IPS-20b (cell line): Measurements from ENCODE around the gene PYROXD2.

Experiments used
- H3K27ac ChIP-seq: one replicate; pipeline ENCODE4 v1.5.1; 2013; ENCODE audit warnings: low read length
- H3K27me3 ChIP-seq: 2 replicates; pipeline ENCODE4 v1.6.1; 2013; ENCODE audit warnings: mild to moderate bottlenecking, low read length, inconsistent platforms; ENCODE audit not compliant: insufficient read depth
- H3K36me3 ChIP-seq: 2 replicates; pipeline ENCODE4 v1.6.1; 2013; ENCODE audit warnings: low read depth, mild to moderate bottlenecking, inconsistent platforms, low read length, moderate library complexity; ENCODE audit not compliant: insufficient read depth
- H3K4me1 ChIP-seq: 2 replicates; pipeline ENCODE4 v1.6.1; 2013; ENCODE audit warnings: mild to moderate bottlenecking, control low read depth, inconsistent platforms, low read length, moderate library complexity; ENCODE audit not compliant: insufficient read depth
- H3K4me3 ChIP-seq: 2 replicates; pipeline ENCODE4 v1.5.1; 2013; ENCODE audit warnings: mild to moderate bottlenecking, low read length, inconsistent platforms
- H3K9ac ChIP-seq: 2 replicates; pipeline ENCODE4 v1.6.1; 2013; ENCODE audit warnings: low read depth, mild to moderate bottlenecking, inconsistent platforms, low read length, moderate library complexity
- H3K9me3 ChIP-seq: 2 replicates; pipeline ENCODE4 v1.6.1; 2013; ENCODE audit warnings: mild to moderate bottlenecking, low read depth, low read length, inconsistent platforms; ENCODE audit not compliant: insufficient read depth

Gene PYROXD2

GRCh38 chr10:98419469-98420261, 4.7 kb upstream of the PYROXD2 start:
- no peak overlapping the region for H3K9ac ChIP-seq
- no peaks in the 10 kb centered on the region for H3K27me3 ChIP-seq
- no peaks in the 10 kb centered on the region; the same call in 1 of the 2 replicates for H3K36me3 ChIP-seq
- H3K4me3 ChIP-seq = no peak overlapping the region
- H3K27ac ChIP-seq = no peak overlapping the region
- H3K4me1 ChIP-seq = peaks cover 4% of the 10 kb centered on the region; the same call in 1 of the 2 replicates
- H3K9me3 ChIP-seq = no peaks in the 10 kb centered on the region

- H3K4me3 ChIP-seq = no peak overlapping the region
- H3K27me3 ChIP-seq = no peaks in the 10 kb centered on the region
- H3K27ac ChIP-seq = no peak overlapping the region
These were observed 3.9 kb upstream of the PYROXD2 start for GRCh38 chr10:98418665-98419468.

GRCh38 chr10:98417973-98418664, 3.1 kb upstream of the PYROXD2 start:
- Histone ChIP-seq H3K4me3 (no peak overlapping the region), H3K27me3 (no peaks in the 10 kb centered on the region), H3K9ac (no peak overlapping the region), H3K9me3 (no peaks in the 10 kb centered on the region), H3K27ac (no peak overlapping the region), H3K36me3 (no peaks in the 10 kb centered on the region; the same call in 1 of the 2 replicates), H3K4me1 (peaks cover 11% of the 10 kb centered on the region)

More at GRCh38 chr10:98418665-98419468, 3.9 kb upstream of the PYROXD2 start:
- Histone ChIP-seq H3K9ac (no peak overlapping the region), H3K9me3 (no peaks in the 10 kb centered on the region), H3K36me3 (no peaks in the 10 kb centered on the region; the same call in 1 of the 2 replicates), H3K4me1 (peaks cover 11% of the 10 kb centered on the region)

GRCh38 chr10:98417481-98417959, 2.5 kb upstream of the PYROXD2 start:
- H3K4me3 ChIP-seq = no peak overlapping the region
- no peaks in the 10 kb centered on the region for H3K9me3 ChIP-seq
- peaks cover 11% of the 10 kb centered on the region for H3K4me1 ChIP-seq
- H3K9ac ChIP-seq = no peak overlapping the region
- H3K27ac ChIP-seq = no peak overlapping the region
- H3K27me3 ChIP-seq = no peaks in the 10 kb centered on the region
- no peaks in the 10 kb centered on the region; the same call in 1 of the 2 replicates for H3K36me3 ChIP-seq

GRCh38 chr10:98416606-98417388, 1.8 kb upstream of the PYROXD2 start:
- Histone ChIP-seq H3K9me3 (no peaks in the 10 kb centered on the region), H3K4me1 (peaks cover 11% of the 10 kb centered on the region), H3K36me3 (no peaks in the 10 kb centered on the region; the same call in 1 of the 2 replicates), H3K27ac (no peak overlapping the region), H3K27me3 (no peaks in the 10 kb centered on the region), H3K4me3 (no peak overlapping the region), H3K9ac (no peak overlapping the region)

- Histone ChIP-seq H3K4me1 (peaks cover 11% of the 10 kb centered on the region), H3K27me3 (no peaks in the 10 kb centered on the region), H3K4me3 (no peak overlapping the region), H3K27ac (no peak overlapping the region), H3K9me3 (no peaks in the 10 kb centered on the region), H3K36me3 (no peaks in the 10 kb centered on the region; the same call in 1 of the 2 replicates), H3K9ac (peak overlapping the region; percentile 82; the same call in 1 of the 2 replicates)
These were observed 743 bp upstream of the PYROXD2 start for GRCh38 chr10:98415731-98416119.

- Histone ChIP-seq H3K27ac (peak overlapping the region; percentile 52), H3K27me3 (no peaks in the 10 kb centered on the region)
These were observed 427 bp downstream of the PYROXD2 start for GRCh38 chr10:98414578-98414931.

GRCh38 chr10:98411768-98412167, 3.2 kb downstream of the PYROXD2 start:
- H3K9me3 ChIP-seq = no peaks in the 10 kb centered on the region
- H3K9ac ChIP-seq = no peak overlapping the region
- H3K36me3 ChIP-seq = no peaks in the 10 kb centered on the region
- H3K27ac ChIP-seq = no peak overlapping the region
- no peak overlapping the region for H3K4me3 ChIP-seq
- no peaks in the 10 kb centered on the region for H3K27me3 ChIP-seq
- H3K4me1 ChIP-seq = peaks cover 11% of the 10 kb centered on the region

More at GRCh38 chr10:98414578-98414931, 427 bp downstream of the PYROXD2 start:
- Histone ChIP-seq H3K36me3 (no peaks in the 10 kb centered on the region; the same call in 1 of the 2 replicates), H3K4me1 (peaks cover 11% of the 10 kb centered on the region), H3K9ac (peak overlapping the region; percentile 82), H3K4me3 (peak overlapping the region; percentile 72), H3K9me3 (no peaks in the 10 kb centered on the region)

GRCh38 chr10:98411166-98411565, 3.8 kb downstream of the PYROXD2 start:
- no peak overlapping the region for H3K9ac ChIP-seq
- no peaks in the 10 kb centered on the region for H3K9me3 ChIP-seq
- H3K4me1 ChIP-seq = peaks cover 11% of the 10 kb centered on the region
- H3K27ac ChIP-seq = no peak overlapping the region
- no peak overlapping the region for H3K4me3 ChIP-seq
- no peaks in the 10 kb centered on the region for H3K36me3 ChIP-seq
- no peaks in the 10 kb centered on the region for H3K27me3 ChIP-seq

- Histone ChIP-seq H3K4me1 (peaks cover 11% of the 10 kb centered on the region), H3K4me3 (no peak overlapping the region), H3K9me3 (no peaks in the 10 kb centered on the region), H3K27ac (no peak overlapping the region), H3K36me3 (no peaks in the 10 kb centered on the region), H3K27me3 (no peaks in the 10 kb centered on the region), H3K9ac (no peak overlapping the region)
These were observed 4.2 kb downstream of the PYROXD2 start for GRCh38 chr10:98410759-98411158.
